ENCODE results near the gene PCIF1. TPM values are rescaled to one million over a fixed set of nuclear protein-coding genes. Genes with fewer than 3 reads are reported as not detected.

The PCIF1 gene
- total and polyA plus RNA-seq, 9 of the 15 experiments (the other 6 are each of a cell fraction or from before 2014, with no cell fraction given), result 5.8 to 29.4 (median 11.3) TPM

GRCh38 chr20:45890985-45891983 lies 43.2 kb upstream of the PCIF1 start, which contains the start of the genes CTSA and NEURL2 (continued):
- no peak for TF ChIP-seq AFF4 (CRISPR knock-in tag; IDR thresholded peaks at IDR 0.05)
- no peak for TF ChIP-seq YBX1 (IDR thresholded peaks at IDR 0.05)
- TF ChIP-seq PHF20 (IDR thresholded peaks at IDR 0.05; ENCODE audit: partially characterized antibody), result peak; percentile 100
- no peak for TF ChIP-seq ZNF518B (CRISPR knock-in tag; IDR thresholded peaks at IDR 0.05)
- no peak for TF ChIP-seq ZFP36 (IDR thresholded peaks at IDR 0.05; ENCODE audit: low read depth, low read length, partially characterized antibody)
- TF ChIP-seq SMARCA4 (IDR thresholded peaks at IDR 0.05), result no peak
- TF ChIP-seq ARHGAP35 (IDR thresholded peaks at IDR 0.05; ENCODE audit: partially characterized antibody), result no peak
- TF ChIP-seq TCFL5 (CRISPR knock-in tag; conservative IDR thresholded peaks at IDR 0.05), result no peak
- TF ChIP-seq ZNF436 (CRISPR knock-in tag; IDR thresholded peaks at IDR 0.05), result no peak
- peak; percentile 79 for TF ChIP-seq MTA3 (IDR thresholded peaks at IDR 0.05; ENCODE audit: borderline replicate concordance)
- peak; percentile 62; the same call in 1 of the 2 replicates for TF ChIP-seq ARID2 (IDR thresholded peaks at IDR 0.05)
- TF ChIP-seq MTA1 (IDR thresholded peaks at IDR 0.05; ENCODE audit: borderline replicate concordance), result no peak
- no peak for TF ChIP-seq ZNF77 (CRISPR knock-in tag; IDR thresholded peaks at IDR 0.05)
- TF ChIP-seq ZNF232 (CRISPR knock-in tag; IDR thresholded peaks at IDR 0.05), result no peak
- no peak for TF ChIP-seq HNRNPL (IDR thresholded peaks at IDR 0.05; ENCODE audit: low read depth, low read length)
- TF ChIP-seq RBM14 (IDR thresholded peaks at IDR 0.05; ENCODE audit: borderline replicate concordance, insufficient read depth, low read depth, low read length), result 0 out of 2 replicates have a peak, but pooled peaks have one; percentile 51
- peak; percentile 85 for TF ChIP-seq CTCFL (IDR thresholded peaks at IDR 0.05; ENCODE audit: borderline replicate concordance, insufficient read depth, low read depth, low read length, poor library complexity, severe bottlenecking)
- TF ChIP-seq ZEB2 (IDR thresholded peaks at IDR 0.05), result peak; percentile 66
- TF ChIP-seq ZNF695 (CRISPR knock-in tag; IDR thresholded peaks at IDR 0.05), result no peak

All from K562 (cell line).